HG02870 (cell line): ENCODE data around the gene NAA15.
A peak's percentile ranks its signal among the peaks of the same experiment; 100 is the strongest.
"Not testable (repeated sequence)": the region's sequence is repeated elsewhere in the genome, so short reads cannot be mapped to it uniquely, and the experiment has no call there.

Experiments
- ATAC-seq: cut with Tn5 transposase; IDR thresholded peaks from one replicate; pipeline ENCODE4 v1.9.1; 2021; ENCODE audit warnings: mild to moderate bottlenecking, moderate library complexity; ENCODE audit not compliant: unreplicated experiment

NAA15 gene

DNA sequence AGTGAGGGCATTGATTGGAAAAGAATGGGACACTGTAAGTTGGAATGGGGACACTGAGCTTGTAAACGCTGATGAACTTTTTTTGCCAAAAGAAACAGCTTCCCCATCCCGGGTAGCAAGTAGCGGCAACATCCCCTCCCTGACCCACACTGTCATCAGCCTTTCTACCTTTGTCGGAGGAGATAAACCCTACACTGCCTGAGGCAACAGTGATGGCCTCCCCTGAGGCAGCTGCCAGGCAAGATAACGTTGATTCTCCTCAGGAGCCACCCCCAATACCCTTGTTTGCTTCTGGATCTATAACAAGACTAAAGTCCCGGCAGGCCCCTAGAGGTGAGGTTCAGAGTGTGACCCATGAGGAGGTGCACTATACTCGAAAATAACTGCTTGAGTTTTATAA, 142.4 kb downstream of the NAA15 start:
- ATAC-seq = no peak

DNA sequence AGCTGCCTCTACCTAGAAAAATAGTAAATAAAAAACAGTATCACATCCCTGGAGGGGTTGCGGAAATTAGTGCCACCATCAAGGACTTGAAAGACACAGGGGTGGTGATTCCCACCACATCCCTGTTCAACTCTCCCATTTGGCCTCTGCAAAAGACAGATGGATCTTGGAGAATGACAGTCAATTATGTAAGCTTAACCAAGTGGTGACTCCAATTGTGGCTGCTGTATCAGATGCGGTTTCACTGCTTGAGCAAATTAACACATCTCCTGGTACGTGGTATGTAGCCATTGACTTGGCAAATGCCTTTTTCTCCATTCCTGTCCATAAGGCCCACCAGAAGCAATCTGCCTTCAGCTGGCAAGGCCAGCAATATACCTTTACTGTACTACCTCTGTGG, 143.6 kb downstream of the NAA15 start:
- not testable (repeated sequence) for ATAC-seq

DNA sequence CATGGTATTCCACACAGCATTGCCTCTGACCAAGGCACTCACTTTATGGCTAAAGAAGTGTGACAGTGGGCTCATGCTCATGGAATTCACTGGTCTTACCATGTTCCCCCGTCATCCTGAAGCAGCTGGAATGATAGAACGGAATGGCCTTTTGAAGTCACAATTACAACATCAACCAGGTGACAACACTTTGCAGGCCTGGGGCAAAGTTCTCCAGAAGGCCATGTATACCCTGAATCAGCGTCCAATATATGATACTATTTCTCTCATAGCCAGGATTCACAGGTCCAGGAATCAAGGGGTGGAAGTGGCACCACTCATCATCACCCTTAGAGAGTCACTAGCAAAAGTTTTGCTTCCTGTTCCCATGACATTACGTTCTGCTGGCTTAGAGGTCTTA, 145.8 kb downstream of the NAA15 start:
- ATAC-seq = not testable (repeated sequence)

- no peak for ATAC-seq
Measured at GRCh38 chr4:139450586-139450985, 149.3 kb downstream of the NAA15 start.

- ATAC-seq = no peak
Measured at GRCh38 chr4:139451997-139452396, 150.7 kb downstream of the NAA15 start.

- peak; percentile 48 for ATAC-seq
Measured at GRCh38 chr4:139453041-139453370, 151.7 kb downstream of the NAA15 start.

GRCh38 chr4:139453371-139454110, 152.2 kb downstream of the NAA15 start:
- peak; percentile 85 for ATAC-seq

DNA sequence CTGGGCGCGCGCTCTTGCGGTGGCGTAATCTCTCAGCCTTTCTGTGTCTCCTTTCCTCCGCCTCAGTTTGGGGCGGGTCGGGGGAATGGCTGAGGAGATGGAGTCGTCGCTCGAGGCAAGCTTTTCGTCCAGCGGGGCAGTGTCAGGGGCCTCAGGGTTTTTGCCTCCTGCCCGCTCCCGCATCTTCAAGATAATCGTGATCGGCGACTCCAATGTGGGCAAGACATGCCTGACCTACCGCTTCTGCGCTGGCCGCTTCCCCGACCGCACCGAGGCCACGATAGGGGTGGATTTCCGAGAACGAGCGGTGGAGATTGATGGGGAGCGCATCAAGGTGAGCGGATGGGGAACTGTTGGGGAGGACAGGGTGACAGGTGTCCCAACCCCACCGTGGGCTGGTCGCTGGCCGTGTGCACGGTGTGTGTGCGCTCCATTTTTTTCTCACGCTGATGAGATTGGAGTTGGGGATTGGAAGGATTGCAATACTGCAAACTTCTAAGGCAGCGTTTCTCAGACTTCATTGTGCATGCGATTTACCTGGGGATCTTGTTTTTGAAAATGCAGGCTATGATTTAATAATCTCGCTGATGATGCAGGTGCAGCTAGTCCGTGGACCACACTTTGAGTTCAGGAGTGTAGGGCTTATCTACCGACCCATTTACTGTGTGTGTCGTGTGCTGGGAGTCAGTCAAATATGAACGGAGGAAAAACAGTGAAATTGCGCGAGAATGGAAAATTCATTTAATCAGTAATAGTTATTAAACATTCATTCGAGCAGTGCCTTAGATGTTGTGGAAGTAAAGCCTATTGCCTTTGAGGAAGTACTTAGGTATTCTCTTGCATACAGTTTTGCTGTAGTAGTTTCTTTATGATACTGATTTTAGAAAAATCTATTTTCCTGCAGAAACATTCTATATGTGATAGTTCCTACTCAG, 153.1 kb downstream of the NAA15 start, which contains the start of gene RAB33B:
Gene RAB33B, plus strand, starts transcription at position 11 of the 935 bp plus-strand sequence. Its CDS starts 75 bp downstream, at position 86.
- ATAC-seq = no peak

- ATAC-seq = no peak
Measured at GRCh38 chr4:139455126-139455538, 153.8 kb downstream of the NAA15 start.

GRCh38 chr4:139457318-139457717, 156.0 kb downstream of the NAA15 start:
- ATAC-seq = no peak

DNA sequence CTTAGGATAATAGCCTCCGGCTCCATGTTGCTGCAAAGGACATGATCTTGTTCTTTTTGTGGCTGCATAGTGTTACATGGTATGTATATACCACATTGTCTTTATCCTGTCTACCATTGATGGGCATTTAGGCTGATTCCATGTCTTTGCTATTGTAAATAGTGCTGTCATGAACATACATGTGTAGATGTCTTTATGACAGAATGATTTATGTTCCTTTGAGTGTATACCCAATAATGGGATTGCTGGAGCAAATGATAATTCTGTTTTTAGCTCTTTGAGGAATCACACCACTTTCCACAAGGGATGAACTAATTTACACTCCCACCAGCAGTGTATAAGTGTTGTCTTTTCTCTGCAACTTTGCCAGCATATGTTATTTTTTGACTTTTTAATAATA, 157.2 kb downstream of the NAA15 start:
- no peak for ATAC-seq

DNA sequence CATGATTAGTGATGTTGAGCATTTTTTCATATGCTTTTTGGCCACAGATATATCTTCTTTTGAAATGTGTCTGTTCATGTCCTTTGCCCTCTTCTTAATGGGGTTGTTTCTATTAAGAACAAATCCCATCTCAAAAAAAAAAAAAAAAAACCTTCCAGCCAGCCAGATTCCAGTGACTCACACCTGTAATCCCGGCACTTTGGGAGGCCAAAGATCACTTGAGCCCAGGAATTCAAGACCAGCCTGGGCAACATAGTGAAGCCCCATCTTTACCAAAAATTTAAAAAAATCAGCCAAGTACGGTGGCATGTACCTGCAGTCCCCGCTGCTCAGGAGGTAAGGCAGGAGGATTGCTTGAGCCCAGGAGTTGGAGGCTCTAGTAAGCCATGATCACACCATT, 157.7 kb downstream of the NAA15 start:
- ATAC-seq = no peak

DNA sequence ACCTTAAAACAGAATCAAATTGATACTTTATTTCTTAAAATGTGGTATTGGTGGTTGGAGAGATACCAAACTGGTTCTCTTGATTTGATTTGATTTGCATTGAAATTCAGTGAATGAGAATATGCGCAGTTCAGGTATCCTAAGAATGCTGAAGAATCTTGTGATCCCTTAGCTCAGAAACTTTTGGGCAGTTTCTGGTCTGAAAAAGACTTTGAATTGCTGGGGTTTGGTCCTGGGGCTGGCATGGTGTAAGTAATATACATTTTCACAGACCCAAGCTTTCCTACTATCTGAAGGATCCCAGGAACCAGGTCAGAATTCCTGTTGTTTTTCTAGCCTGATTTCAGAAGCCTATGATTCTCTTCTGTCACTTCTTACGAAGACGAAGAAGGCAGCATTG, 159.3 kb downstream of the NAA15 start:
- no peak for ATAC-seq

GRCh38 chr4:139461022-139461628, 159.8 kb downstream of the NAA15 start:
- ATAC-seq = no peak

GRCh38 chr4:139464512-139464911, 163.2 kb downstream of the NAA15 start:
- ATAC-seq = not testable (repeated sequence)

DNA sequence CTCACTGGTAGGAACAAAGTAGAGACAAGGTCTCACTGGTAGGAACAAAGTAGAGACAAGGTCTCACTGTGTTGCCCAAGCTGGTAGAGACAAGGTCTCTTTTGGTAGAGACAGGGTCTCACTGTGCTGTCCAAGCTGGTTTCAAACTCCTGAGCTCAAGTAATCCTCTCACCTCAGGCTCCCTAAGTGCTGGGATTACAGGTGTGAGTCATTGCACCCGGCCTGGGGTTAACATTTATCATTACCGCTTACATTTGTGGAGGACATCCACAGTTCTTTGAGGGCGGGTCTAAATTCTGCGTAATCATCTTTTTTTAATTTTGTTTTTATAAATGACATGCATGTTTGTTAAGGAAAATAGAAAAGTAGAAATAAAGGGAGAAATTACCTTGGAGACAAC, 164.6 kb downstream of the NAA15 start:
- no peak for ATAC-seq

DNA sequence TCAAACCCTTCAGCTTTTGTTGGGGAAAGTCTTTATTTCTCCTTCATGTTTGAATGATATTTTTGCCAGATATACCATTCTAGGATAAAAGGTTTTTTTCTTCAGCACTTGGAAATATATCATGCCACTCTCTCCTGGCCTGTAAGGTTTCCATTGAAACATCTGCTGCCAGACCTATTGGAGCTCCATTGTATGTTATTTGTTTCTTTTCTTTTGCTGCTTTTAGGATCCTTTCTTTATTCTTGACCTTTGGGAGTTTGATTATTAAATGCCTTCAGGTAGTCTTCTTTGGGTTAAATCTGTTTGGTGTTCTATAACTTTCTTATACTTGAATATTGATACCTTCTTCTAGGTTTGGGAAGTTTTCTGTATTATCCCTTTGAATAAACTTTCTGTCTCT, 167.5 kb downstream of the NAA15 start:
- not testable (repeated sequence) for ATAC-seq

GRCh38 chr4:139469216-139469615, 167.9 kb downstream of the NAA15 start:
- no peak for ATAC-seq
